K562 (cell line): Measurements from ENCODE around the gene ROM1. TPM values are rescaled to one million over a fixed set of nuclear protein-coding genes. Genes with fewer than 3 reads are reported as not detected.
A peak's percentile ranks its signal among the peaks of the same experiment; 100 is the strongest.

Source experiments
- ATAC-seq: fragments of 200-7000 bp; cut with Tn5 transposase; 3 replicates; pipeline ENCODE4 v1.9.1; 2020; ENCODE audit warnings: moderate library complexity
- BruUV-seq: library from RNA; stranded (reverse); fragments of 400-500 nt; replicated peaks from 2 replicates; lab custom pipeline; 2021; lab: Mats Ljungman, UMichigan
- CTCF ChIA-PET: fragments of 300-600 bp; formaldehyde crosslinking; extraction: SDS; loops from one replicate; lab custom pipeline; 2021; ENCODE audit warnings: low intra/inter-chr PET ratio; lab: Yijun Ruan, JAX
- POLR2A ChIA-PET: fragments of 300-600, 350-650 bp; sonication (Branson Sonifier 250); formaldehyde crosslinking; extraction: SDS; loops from one replicate; lab custom pipeline; 2021; ENCODE audit warnings: antibody characterized with exemption, inconsistent platforms; lab: Yijun Ruan, JAX
- DNase-seq, 4 experiments: peaks; one replicate each; pipeline versions ENCODE4 v3.0.0 to v3.0.0-alpha.2; 2011 to 2018; ENCODE audit warnings: low spot score in 3 of 4, mixed read lengths in 3 of 4; ENCODE audit errors: extremely low read depth in 1 of 4
- FAIRE-seq: peaks from 2 replicates; lab custom pipeline; 2011; peaks lifted over from hg19 to GRCh38; lab: Jason Lieb, UNC
- H2AFZ ChIP-seq: 2 replicates; pipeline ENCODE4 v1.6.0; 2011; ENCODE audit warnings: low read depth, low read length, control low read depth, inconsistent platforms
- H3K27ac ChIP-seq: fragments of 200-600 bp; 3 replicates; pipeline ENCODE4 v1.8.0; 2011; ENCODE audit warnings: low read depth, mild to moderate bottlenecking, control low read depth, inconsistent platforms, low read length, moderate library complexity, mixed read lengths; ENCODE audit errors: extremely low read depth
- H3K27me3 ChIP-seq, 2 experiments: fragments of 300-600 bp in 1 of 2; 2 replicates in 1 of 2; 3 replicates in 1 of 2; pipeline versions ENCODE4 v1.6.0 to v1.8.0; 2011; ENCODE audit warnings: inconsistent platforms in 2 of 2, low read length in 2 of 2, mild to moderate bottlenecking in 1 of 2, mixed read lengths in 1 of 2, moderate library complexity in 1 of 2; ENCODE audit not compliant: control insufficient read depth in 2 of 2, insufficient read depth in 2 of 2
- H3K36me3 ChIP-seq: fragments of 300-600 bp; 3 replicates; pipeline ENCODE4 v1.8.0; 2011; ENCODE audit warnings: mild to moderate bottlenecking, low read length, inconsistent platforms; ENCODE audit not compliant: control insufficient read depth, insufficient read depth
- H3K4me1 ChIP-seq, 2 experiments: fragments of 200-600 bp in 1 of 2; replicated peaks in 1 of 2; 2 replicates in 1 of 2; 3 replicates in 1 of 2; pipeline versions ENCODE4 v1.5.1 to v1.8.0; 2011; ENCODE audit warnings: inconsistent platforms in 2 of 2, low read length in 2 of 2, mild to moderate bottlenecking in 1 of 2, mixed read lengths in 1 of 2, moderate library complexity in 1 of 2; ENCODE audit not compliant: control insufficient read depth in 2 of 2, insufficient read depth in 2 of 2
- H3K4me2 ChIP-seq: 2 replicates; pipeline ENCODE4 v1.6.1; 2011; ENCODE audit warnings: low read length, control low read depth, inconsistent platforms, mixed read lengths; ENCODE audit not compliant: insufficient read depth
- H3K4me3 ChIP-seq: fragments of 200-600 bp; sonication (generic), shearing (Covaris generic); 2 replicates; pipeline ENCODE4 v1.5.1; 2016; ENCODE audit warnings: control low read depth, inconsistent platforms
- H3K79me2 ChIP-seq: fragments of 200-600 bp; 3 replicates; pipeline ENCODE4 v1.8.0; 2011; ENCODE audit warnings: low read length, inconsistent platforms; ENCODE audit not compliant: control insufficient read depth, insufficient read depth
- H3K9ac ChIP-seq, 2 experiments: 2 replicates each; pipeline versions ENCODE4 v1.6.0 to v1.6.1; 2011; ENCODE audit warnings: low read depth in 2 of 2, low read length in 2 of 2, control low read depth in 1 of 2, inconsistent platforms in 1 of 2, mild to moderate bottlenecking in 1 of 2, mixed read lengths in 1 of 2; ENCODE audit not compliant: insufficient read depth in 1 of 2
- H3K9me1 ChIP-seq: one replicate; pipeline ENCODE4 v1.6.0; 2011; ENCODE audit warnings: inconsistent platforms, mild to moderate bottlenecking, low read length, moderate library complexity; ENCODE audit not compliant: control insufficient read depth, insufficient read depth
- H3K9me3 ChIP-seq: replicated peaks from 2 replicates; pipeline ENCODE4 v1.5.1; 2011; ENCODE audit warnings: low read depth, low read length, inconsistent platforms; ENCODE audit not compliant: control insufficient read depth, insufficient read depth
- H4K20me1 ChIP-seq: replicated peaks from 2 replicates; pipeline ENCODE4 v1.6.1; 2011; ENCODE audit warnings: low read length, inconsistent platforms, mixed read lengths; ENCODE audit not compliant: control insufficient read depth, insufficient read depth
- CHD1 ChIP-seq: fragments of 200-600 bp; sonication (generic); IDR thresholded peaks from one replicate; pipeline ENCODE4 v1.6.1; 2012; ENCODE audit warnings: mild to moderate bottlenecking, moderate library complexity, low read length, inconsistent platforms
- ELF1 ChIP-seq: fragments of 200-800 bp; sonication (Bioruptor generic); IDR thresholded peaks from 2 replicates; pipeline ENCODE4 v1.6.1; 2016; ENCODE audit warnings: missing genetic modification characterization, missing compliant biosample characterization
- EP400 ChIP-seq: fragments of 450-650 bp; IDR thresholded peaks from 2 replicates; pipeline ENCODE4 v1.6.1; 2017; ENCODE audit warnings: antibody characterized with exemption, mild to moderate bottlenecking, moderate library complexity
- GABPA ChIP-seq: fragments of 200-800 bp; sonication (Bioruptor generic); conservative IDR thresholded peaks from 2 replicates; pipeline ENCODE4 v1.6.1; 2016; ENCODE audit warnings: low read depth, missing genetic modification characterization, missing compliant biosample characterization
- NCOA6 ChIP-seq: fragments of 450-650 bp; IDR thresholded peaks from 2 replicates; pipeline ENCODE4 v1.6.1; 2017; ENCODE audit warnings: mild to moderate bottlenecking
- PYGO2 ChIP-seq: fragments of 450-650 bp; IDR thresholded peaks from 2 replicates; pipeline ENCODE4 v1.6.1; 2016; ENCODE audit warnings: mild to moderate bottlenecking, missing genetic modification characterization, moderate library complexity, missing compliant biosample characterization
- SAP30 ChIP-seq: fragments of 200-600 bp; sonication (generic); IDR thresholded peaks from 2 replicates; pipeline ENCODE4 v1.6.1; 2012; ENCODE audit warnings: borderline replicate concordance, low read depth, mild to moderate bottlenecking, moderate library complexity, low read length, control low read depth, inconsistent platforms; ENCODE audit not compliant: insufficient read depth, poor library complexity, severe bottlenecking
- SMAD1 ChIP-seq: fragments of 150-350 bp; IDR thresholded peaks from 2 replicates; pipeline ENCODE4 v1.6.1; 2014; ENCODE audit warnings: low read length, low read depth; ENCODE audit not compliant: partially characterized antibody
- XRCC3 ChIP-seq: fragments of 450-650 bp; IDR thresholded peaks from 2 replicates; pipeline ENCODE4 v1.6.1; 2017; ENCODE audit warnings: mild to moderate bottlenecking, moderate library complexity
- ZNF77 ChIP-seq: fragments of 250-450 bp; sonication (Bioruptor Pico); IDR thresholded peaks from 2 replicates; pipeline ENCODE4 v1.5.0; 2020
- WGBS: fragments of 100-300 bp; shearing (Covaris generic); methylation state at CpG from one replicate; pipeline ENCODE4 v1.1.6; 2016; ENCODE audit warnings: low coverage, mixed read lengths; ENCODE audit not compliant: insufficient coverage; ENCODE audit errors: missing lambda C conversion rate; 5-methylcytosine and 5-hydroxymethylcytosine counted together
- in situ Hi-C: fragments of 300-500 bp; cut with MboI; formaldehyde crosslinking; loops from 4 replicates; pipeline ENCODE4 v1.15.0; 2018; ENCODE audit warnings: inconsistent platforms, mixed read lengths
- intact Hi-C: fragments of 100-400 bp; cut with micrococcal nuclease; formaldehyde crosslinking; loops from 2 replicates; pipeline ENCODE4 v1.14.2; 2022
- polyA plus RNA-seq, 8 experiments: library from polyadenylated mRNA; depleted of rRNA in 4 of 8; stranded (reverse) in 5 of 8; unstranded in 3 of 8; fragments of >200 nt; fragmentation: Nextera tagmentation in 2 of 8; fragmentation: Illumina TruSeq in 1 of 8; extraction: Ambion mirVana in 2 of 8; extraction: Trizol in 1 of 8; gene quantifications; 2 replicates each; pipeline versions ENCODE4 v1.2.1 to v1.2.3, GENCODE V29; 2011 to 2014; ENCODE audit warnings: inconsistent platforms in 1 of 8, missing spikeins in 1 of 8
- total RNA-seq, 7 experiments: library from RNA; depleted of rRNA in 6 of 7; stranded (reverse); fragments of >200 nt in 6 of 7; fragmentation: Illumina TruSeq in 2 of 7; extraction: Trizol in 2 of 7; gene quantifications; 2 replicates each; pipeline versions ENCODE4 v1.2.1 to v1.2.3, GENCODE V29; 2011 to 2021; ENCODE audit warnings: low replicate concordance in 1 of 7
- TF ChIP-seq, protein P1 (sequence below), 2 experiments: IDR thresholded peaks; 2 replicates each; pipeline ENCODE4 v1.6.1; 2011; ENCODE audit warnings: borderline replicate concordance in 1 of 2, control low read depth in 1 of 2, low read depth in 1 of 2, low read length in 1 of 2, mild to moderate bottlenecking in 1 of 2, mixed read lengths in 1 of 2, moderate library complexity in 1 of 2; ENCODE audit not compliant: insufficient read depth in 1 of 2, insufficient read length in 1 of 2, poor library complexity in 1 of 2, severe bottlenecking in 1 of 2; ENCODE audit errors: extremely low read depth in 1 of 2
- TF ChIP-seq, protein P2 (sequence below), 2 experiments: fragments of 450-650 bp in 1 of 2; sonication (generic) in 1 of 2; formaldehyde crosslinking in 1 of 2; IDR thresholded peaks; 2 replicates each; pipeline versions ENCODE4 v1.7.1 to v1.9.0; 2016 to 2022; ENCODE audit warnings: inconsistent platforms in 1 of 2, mild to moderate bottlenecking in 1 of 2, missing genetic modification reagents in 1 of 2

Gene ROM1
- total and polyA plus RNA-seq, 9 of the 15 experiments (the other 6 are each of a cell fraction or from before 2014, with no cell fraction given), result 0.75 to 4.0 (median 2.6) TPM

DNA sequence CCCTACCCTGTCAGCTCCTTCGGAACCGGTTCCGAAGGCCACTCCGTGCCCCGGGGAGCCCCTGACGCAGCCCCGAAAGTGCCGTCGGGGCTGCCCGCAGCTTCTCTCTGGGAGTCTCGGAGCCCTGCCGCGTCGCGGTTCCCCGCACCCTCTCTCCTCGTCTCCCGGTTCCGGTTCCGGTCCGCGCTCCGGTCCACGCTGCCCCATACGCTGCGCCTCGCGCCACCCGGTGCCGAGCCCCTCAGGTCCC is 12.0 kb upstream of the ROM1 start:
- H3K9ac ChIP-seq, result peak overlapping the region; percentile 95 to 100
- no peaks in the 10 kb centered on the region for H3K9me1 ChIP-seq
- H3K27ac ChIP-seq, result peak overlapping the region; percentile 97
- in situ Hi-C loops, result no loop called here
- POLR2A ChIA-PET, result interaction anchor here (0.6 to 2.7 kb wide), 15 partner anchors 9 to 255 kb away, joined by 3 to 45 read pairs (median 6); partner anchors contain the start of genes B3GAT3, C11orf98, CSKMT and EEF1G
- peaks cover 72% of the 10 kb centered on the region for H3K36me3 ChIP-seq
- peaks cover 14 to 42% of the 10 kb centered on the region in 2 experiments; a peak in 4 of 5 replicates for H3K4me1 ChIP-seq
- H3K79me2 ChIP-seq, result peaks cover 46% of the 10 kb centered on the region
- H3K4me3 ChIP-seq, result peak overlapping the region; percentile 95
- H2AFZ ChIP-seq, result peak overlapping the region; percentile 78
- CTCF ChIA-PET, result no interaction called here
- peak in 3 of 4 experiments; percentile 43 to 60 (median 56) for DNase-seq
- no peaks in the 10 kb centered on the region for H3K9me3 ChIP-seq
- no peaks in the 10 kb centered on the region for H3K27me3 ChIP-seq
- H4K20me1 ChIP-seq, result no peaks in the 10 kb centered on the region
- FAIRE-seq, result no peak
- no peak; the same call in 2 of the 3 replicates for ATAC-seq
- WGBS, result 0% methylated on average over 14 of the region's 30 CpGs
- H3K4me2 ChIP-seq, result peak overlapping the region; percentile 95
- intact Hi-C loops, result loop anchor here (5.0 kb wide), 1 partner anchor 71 kb away; the partner anchor contains the start of genes LBHD1 and UQCC3
- BruUV-seq, result no TSS peak
- TF ChIP-seq PYGO2 (tag), result no peak
- 0 out of 2 replicates have a peak, but pooled peaks have one; percentile 63 for TF ChIP-seq NCOA6
- TF ChIP-seq CHD1, result peak; percentile 92
- peak; percentile 1 for TF ChIP-seq SMAD1
- peak; percentile 90 for TF ChIP-seq GABPA (tag)
- TF ChIP-seq ZNF77 (CRISPR knock-in tag), result no peak
- TF ChIP-seq, protein P1, sequence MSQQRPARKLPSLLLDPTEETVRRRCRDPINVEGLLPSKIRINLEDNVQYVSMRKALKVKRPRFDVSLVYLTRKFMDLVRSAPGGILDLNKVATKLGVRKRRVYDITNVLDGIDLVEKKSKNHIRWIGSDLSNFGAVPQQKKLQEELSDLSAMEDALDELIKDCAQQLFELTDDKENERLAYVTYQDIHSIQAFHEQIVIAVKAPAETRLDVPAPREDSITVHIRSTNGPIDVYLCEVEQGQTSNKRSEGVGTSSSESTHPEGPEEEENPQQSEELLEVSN (IDR thresholded peaks at IDR 0.05; ENCODE audit: borderline replicate concordance in 1 of 2, extremely low read depth in 1 of 2, insufficient read depth in 1 of 2, insufficient read length in 1 of 2, low read depth in 1 of 2, low read length in 1 of 2, poor library complexity in 1 of 2, severe bottlenecking in 1 of 2), result peak; percentile 52 to 53
- peak; percentile 15 for TF ChIP-seq SAP30
- TF ChIP-seq EP400, result peak; percentile 64; the same call in 1 of the 2 replicates
- TF ChIP-seq XRCC3, result no peak
- TF ChIP-seq, protein P2, sequence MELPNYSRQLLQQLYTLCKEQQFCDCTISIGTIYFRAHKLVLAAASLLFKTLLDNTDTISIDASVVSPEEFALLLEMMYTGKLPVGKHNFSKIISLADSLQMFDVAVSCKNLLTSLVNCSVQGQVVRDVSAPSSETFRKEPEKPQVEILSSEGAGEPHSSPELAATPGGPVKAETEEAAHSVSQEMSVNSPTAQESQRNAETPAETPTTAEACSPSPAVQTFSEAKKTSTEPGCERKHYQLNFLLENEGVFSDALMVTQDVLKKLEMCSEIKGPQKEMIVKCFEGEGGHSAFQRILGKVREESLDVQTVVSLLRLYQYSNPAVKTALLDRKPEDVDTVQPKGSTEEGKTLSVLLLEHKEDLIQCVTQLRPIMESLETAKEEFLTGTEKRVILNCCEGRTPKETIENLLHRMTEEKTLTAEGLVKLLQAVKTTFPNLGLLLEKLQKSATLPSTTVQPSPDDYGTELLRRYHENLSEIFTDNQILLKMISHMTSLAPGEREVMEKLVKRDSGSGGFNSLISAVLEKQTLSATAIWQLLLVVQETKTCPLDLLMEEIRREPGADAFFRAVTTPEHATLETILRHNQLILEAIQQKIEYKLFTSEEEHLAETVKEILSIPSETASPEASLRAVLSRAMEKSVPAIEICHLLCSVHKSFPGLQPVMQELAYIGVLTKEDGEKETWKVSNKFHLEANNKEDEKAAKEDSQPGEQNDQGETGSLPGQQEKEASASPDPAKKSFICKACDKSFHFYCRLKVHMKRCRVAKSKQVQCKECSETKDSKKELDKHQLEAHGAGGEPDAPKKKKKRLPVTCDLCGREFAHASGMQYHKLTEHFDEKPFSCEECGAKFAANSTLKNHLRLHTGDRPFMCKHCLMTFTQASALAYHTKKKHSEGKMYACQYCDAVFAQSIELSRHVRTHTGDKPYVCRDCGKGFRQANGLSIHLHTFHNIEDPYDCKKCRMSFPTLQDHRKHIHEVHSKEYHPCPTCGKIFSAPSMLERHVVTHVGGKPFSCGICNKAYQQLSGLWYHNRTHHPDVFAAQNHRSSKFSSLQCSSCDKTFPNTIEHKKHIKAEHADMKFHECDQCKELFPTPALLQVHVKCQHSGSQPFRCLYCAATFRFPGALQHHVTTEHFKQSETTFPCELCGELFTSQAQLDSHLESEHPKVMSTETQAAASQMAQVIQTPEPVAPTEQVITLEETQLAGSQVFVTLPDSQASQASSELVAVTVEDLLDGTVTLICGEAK (IDR thresholded peaks at IDR 0.05), result peak; percentile 83
- TF ChIP-seq, protein P2 (CRISPR knock-in tag; IDR thresholded peaks at IDR 0.05), result no peak
- peak; percentile 52; the same call in 1 of the 2 replicates for TF ChIP-seq ELF1 (tag)
